ENCODE data around the gene TRIO.

DNA sequence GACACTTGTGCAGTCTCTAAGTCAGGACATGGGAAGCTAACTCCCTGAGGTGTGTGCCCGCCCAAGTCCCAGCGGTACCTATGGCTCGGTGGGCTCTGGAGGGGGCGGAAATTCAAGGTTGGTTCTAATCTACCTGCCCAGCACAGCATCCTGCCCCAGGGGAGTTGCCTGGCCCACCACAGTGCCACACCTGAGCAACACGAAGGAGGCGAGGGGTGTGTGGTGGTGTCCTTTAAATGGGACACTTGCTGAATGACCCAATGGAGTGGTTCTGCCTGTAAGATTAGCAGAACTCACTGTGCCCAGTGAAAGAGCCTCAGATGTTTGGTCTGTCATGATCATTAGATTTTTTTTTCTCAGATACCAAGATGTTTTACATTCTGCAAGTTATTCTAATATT, 367.7 kb downstream of the TRIO start:
- no peak for TF ChIP-seq PKNOX1 (IDR thresholded peaks at IDR 0.05)
- TF ChIP-seq, protein P1, sequence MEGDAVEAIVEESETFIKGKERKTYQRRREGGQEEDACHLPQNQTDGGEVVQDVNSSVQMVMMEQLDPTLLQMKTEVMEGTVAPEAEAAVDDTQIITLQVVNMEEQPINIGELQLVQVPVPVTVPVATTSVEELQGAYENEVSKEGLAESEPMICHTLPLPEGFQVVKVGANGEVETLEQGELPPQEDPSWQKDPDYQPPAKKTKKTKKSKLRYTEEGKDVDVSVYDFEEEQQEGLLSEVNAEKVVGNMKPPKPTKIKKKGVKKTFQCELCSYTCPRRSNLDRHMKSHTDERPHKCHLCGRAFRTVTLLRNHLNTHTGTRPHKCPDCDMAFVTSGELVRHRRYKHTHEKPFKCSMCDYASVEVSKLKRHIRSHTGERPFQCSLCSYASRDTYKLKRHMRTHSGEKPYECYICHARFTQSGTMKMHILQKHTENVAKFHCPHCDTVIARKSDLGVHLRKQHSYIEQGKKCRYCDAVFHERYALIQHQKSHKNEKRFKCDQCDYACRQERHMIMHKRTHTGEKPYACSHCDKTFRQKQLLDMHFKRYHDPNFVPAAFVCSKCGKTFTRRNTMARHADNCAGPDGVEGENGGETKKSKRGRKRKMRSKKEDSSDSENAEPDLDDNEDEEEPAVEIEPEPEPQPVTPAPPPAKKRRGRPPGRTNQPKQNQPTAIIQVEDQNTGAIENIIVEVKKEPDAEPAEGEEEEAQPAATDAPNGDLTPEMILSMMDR (IDR thresholded peaks at IDR 0.05 in 2 of 3, conservative IDR thresholded peaks at IDR 0.05 in 1 of 3; ENCODE audit: control insufficient read depth in 2 of 3, extremely low read depth in 1 of 3, insufficient read depth in 1 of 3, low read depth in 3 of 3, low read length in 3 of 3), result no peak
